ENCODE results near the gene FAM171A2.
"Not testable (repeated sequence)": the region's sequence is repeated elsewhere in the genome, so short reads cannot be mapped to it uniquely, and the experiment has no call there.

The FAM171A2 gene

GRCh38 chr17:44348988-44349364 lies 14.7 kb downstream of the FAM171A2 start:
- no peaks in the 10 kb centered on the region for H3K27me3 ChIP-seq (ENCODE audit: control insufficient read depth in 1 of 2, insufficient read depth in 2 of 2, low read length in 2 of 2)
- H3K9ac ChIP-seq (ENCODE audit: low read length), result no peak overlapping the region
- no peak overlapping the region for H3K4me3 ChIP-seq (ENCODE audit: low read depth in 1 of 2, low read length in 2 of 2)
- peaks cover 16% of the 10 kb centered on the region for H3K4me1 ChIP-seq (ENCODE audit: insufficient read depth, low read length)
- H3K27ac ChIP-seq (ENCODE audit: low read depth, low read length), result no peak overlapping the region
- H3K36me3 ChIP-seq (ENCODE audit: insufficient read depth, low read length), result peaks cover 28% of the 10 kb centered on the region
- no peaks in the 10 kb centered on the region for H3K9me3 ChIP-seq (ENCODE audit: low read length)

GRCh38 chr17:44348234-44348987 lies 15.2 kb downstream of the FAM171A2 start:
- Histone ChIP-seq H3K4me1 (ENCODE audit: insufficient read depth, low read length) (peaks cover 16% of the 10 kb centered on the region), H3K9me3 (ENCODE audit: low read length) (no peaks in the 10 kb centered on the region), H3K4me3 (ENCODE audit: low read depth in 1 of 2, low read length in 2 of 2) (no peak overlapping the region), H3K27ac (ENCODE audit: low read depth, low read length) (no peak overlapping the region), H3K9ac (ENCODE audit: low read length) (no peak overlapping the region), H3K27me3 (ENCODE audit: control insufficient read depth in 1 of 2, insufficient read depth in 2 of 2, low read length in 2 of 2) (no peaks in the 10 kb centered on the region), H3K36me3 (ENCODE audit: insufficient read depth, low read length) (peaks cover 28% of the 10 kb centered on the region)

- H3K27ac ChIP-seq (ENCODE audit: low read depth, low read length); H3K4me3 ChIP-seq (ENCODE audit: low read depth in 1 of 2, low read length in 2 of 2); H3K9me3 ChIP-seq (ENCODE audit: low read length); H3K27me3 ChIP-seq (ENCODE audit: control insufficient read depth in 1 of 2, insufficient read depth in 2 of 2, low read length in 2 of 2); H3K9ac ChIP-seq (ENCODE audit: low read length): not testable (repeated sequence)
- peaks cover 16% of the 10 kb centered on the region for H3K4me1 ChIP-seq (ENCODE audit: insufficient read depth, low read length)
- peaks cover 18% of the 10 kb centered on the region for H3K36me3 ChIP-seq (ENCODE audit: insufficient read depth, low read length)
These were observed 16.2 kb downstream of the FAM171A2 start for GRCh38 chr17:44347206-44348055.

- Histone ChIP-seq H3K27ac (ENCODE audit: low read depth, low read length) (peak overlapping the region; percentile 83), H3K9me3 (ENCODE audit: low read length) (no peaks in the 10 kb centered on the region), H3K9ac (ENCODE audit: low read length) (peak overlapping the region; percentile 76), H3K36me3 (ENCODE audit: insufficient read depth, low read length) (peaks cover 17% of the 10 kb centered on the region), H3K4me3 (ENCODE audit: low read depth in 1 of 2, low read length in 2 of 2) (peak overlapping the region; percentile 77 to 99), H3K4me1 (ENCODE audit: insufficient read depth, low read length) (peaks cover 16% of the 10 kb centered on the region), H3K27me3 (ENCODE audit: control insufficient read depth in 1 of 2, insufficient read depth in 2 of 2, low read length in 2 of 2) (no peaks in the 10 kb centered on the region)
These were observed 17.4 kb downstream of the FAM171A2 start for GRCh38 chr17:44346064-44346844.

- Histone ChIP-seq H3K36me3 (ENCODE audit: insufficient read depth, low read length) (peaks cover 10% of the 10 kb centered on the region), H3K4me1 (ENCODE audit: insufficient read depth, low read length) (peaks cover 16% of the 10 kb centered on the region), H3K4me3 (ENCODE audit: low read depth in 1 of 2, low read length in 2 of 2) (peak overlapping the region; percentile 77 to 99), H3K9me3 (ENCODE audit: low read length) (no peaks in the 10 kb centered on the region), H3K27ac (ENCODE audit: low read depth, low read length) (peak overlapping the region; percentile 83), H3K27me3 (ENCODE audit: control insufficient read depth in 1 of 2, insufficient read depth in 2 of 2, low read length in 2 of 2) (no peaks in the 10 kb centered on the region), H3K9ac (ENCODE audit: low read length) (peak overlapping the region; percentile 76)
These were observed 18.1 kb downstream of the FAM171A2 start for GRCh38 chr17:44345454-44346026.

- no peaks in the 10 kb centered on the region for H3K9me3 ChIP-seq (ENCODE audit: low read length)
- H3K27me3 ChIP-seq (ENCODE audit: control insufficient read depth in 1 of 2, insufficient read depth in 2 of 2, low read length in 2 of 2), result no peaks in the 10 kb centered on the region
- peak within 1 kb of the TSS; percentile 76 for H3K9ac ChIP-seq (ENCODE audit: low read length)
- peaks cover 7% of the 10 kb centered on the region for H3K36me3 ChIP-seq (ENCODE audit: insufficient read depth, low read length)
- peaks cover 16% of the 10 kb centered on the region for H3K4me1 ChIP-seq (ENCODE audit: insufficient read depth, low read length)
- H3K4me3 ChIP-seq (ENCODE audit: low read depth in 1 of 2, low read length in 2 of 2), result peak within 1 kb of the TSS; percentile 77 to 99
- H3K27ac ChIP-seq (ENCODE audit: low read depth, low read length), result peak within 1 kb of the TSS; percentile 83
These were observed 18.7 kb downstream of the FAM171A2 start, which contains the start of gene GRN for GRCh38 chr17:44344939-44345453. TSS of gene GRN (plus strand) at chr17:44345302. CDS start at chr17:44349165, 3,863 bp downstream.

GRCh38 chr17:44343510-44344209 lies 20.0 kb downstream of the FAM171A2 start:
- H3K4me1 ChIP-seq (ENCODE audit: insufficient read depth, low read length), result peaks cover 16% of the 10 kb centered on the region
- no peak overlapping the region for H3K27ac ChIP-seq (ENCODE audit: low read depth, low read length)

DNA sequence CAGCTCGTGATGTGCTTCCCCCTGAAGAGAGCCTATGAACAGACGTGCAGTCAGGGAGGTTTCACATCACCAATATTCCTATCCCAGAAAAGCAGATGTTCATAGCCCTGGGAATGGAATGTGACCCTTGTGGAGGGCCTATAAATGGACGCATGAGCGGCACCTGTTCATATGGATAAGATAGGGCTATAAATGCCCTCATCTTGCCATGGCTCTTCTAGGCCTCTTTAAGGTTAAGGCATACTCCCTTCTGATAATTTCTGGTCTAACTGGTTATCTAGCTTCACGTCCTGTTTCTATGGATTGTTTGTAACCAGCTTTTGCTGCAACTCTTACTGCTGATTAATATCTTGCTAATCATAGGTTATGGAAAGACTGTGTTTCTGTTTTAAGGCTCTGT lies 23.1 kb downstream of the FAM171A2 start:
- not testable (repeated sequence) for H3K36me3 ChIP-seq (ENCODE audit: insufficient read depth, low read length); H3K27me3 ChIP-seq (ENCODE audit: control insufficient read depth in 1 of 2, insufficient read depth in 2 of 2, low read length in 2 of 2); H3K4me1 ChIP-seq (ENCODE audit: insufficient read depth, low read length); H3K9ac ChIP-seq (ENCODE audit: low read length); H3K9me3 ChIP-seq (ENCODE audit: low read length); H3K27ac ChIP-seq (ENCODE audit: low read depth, low read length); H3K4me3 ChIP-seq (ENCODE audit: low read depth in 1 of 2, low read length in 2 of 2)

More at GRCh38 chr17:44343510-44344209, 20.0 kb downstream of the FAM171A2 start:
- Histone ChIP-seq H3K27me3 (ENCODE audit: control insufficient read depth in 1 of 2, insufficient read depth in 2 of 2, low read length in 2 of 2) (no peaks in the 10 kb centered on the region), H3K36me3 (ENCODE audit: insufficient read depth, low read length) (no peaks in the 10 kb centered on the region), H3K9me3 (ENCODE audit: low read length) (no peaks in the 10 kb centered on the region), H3K4me3 (ENCODE audit: low read depth in 1 of 2, low read length in 2 of 2) (no peak overlapping the region), H3K9ac (ENCODE audit: low read length) (no peak overlapping the region)

- H3K9me3 ChIP-seq (ENCODE audit: low read length), result no peaks in the 10 kb centered on the region
- H3K4me1 ChIP-seq (ENCODE audit: insufficient read depth, low read length), result no peaks in the 10 kb centered on the region
- H3K27ac ChIP-seq (ENCODE audit: low read depth, low read length), result no peak overlapping the region
- H3K9ac ChIP-seq (ENCODE audit: low read length), result no peak overlapping the region
- no peaks in the 10 kb centered on the region for H3K36me3 ChIP-seq (ENCODE audit: insufficient read depth, low read length)
- no peak overlapping the region for H3K4me3 ChIP-seq (ENCODE audit: low read depth in 1 of 2, low read length in 2 of 2)
- H3K27me3 ChIP-seq (ENCODE audit: control insufficient read depth in 1 of 2, insufficient read depth in 2 of 2, low read length in 2 of 2), result no peaks in the 10 kb centered on the region
These were observed 25.0 kb downstream of the FAM171A2 start for GRCh38 chr17:44338702-44339101.

DNA sequence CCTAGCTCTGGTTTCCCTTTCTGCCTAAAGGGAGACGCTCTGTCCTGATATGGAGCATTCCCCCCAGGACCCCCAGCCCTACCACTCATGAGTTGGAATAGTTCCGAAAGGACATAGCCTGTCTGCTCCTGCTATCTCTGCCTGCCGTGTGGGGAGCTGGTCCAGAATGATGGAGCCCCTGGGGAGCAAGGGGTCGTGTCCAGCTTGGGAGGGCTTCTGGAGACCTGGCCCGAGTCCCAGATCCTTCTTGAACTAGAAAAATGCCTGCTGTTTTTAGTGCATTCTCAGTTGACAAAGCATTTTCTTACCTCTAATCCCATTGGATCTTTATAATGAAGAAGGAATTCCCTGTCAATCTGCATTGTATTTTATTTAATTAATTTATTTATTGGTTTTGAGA lies 27.7 kb downstream of the FAM171A2 start:
- no peak overlapping the region for H3K27ac ChIP-seq (ENCODE audit: low read depth, low read length)

More for the DNA sequence above, 27.7 kb downstream of the FAM171A2 start:
- Histone ChIP-seq H3K4me3 (ENCODE audit: low read depth in 1 of 2, low read length in 2 of 2) (no peak overlapping the region), H3K9ac (ENCODE audit: low read length) (no peak overlapping the region), H3K9me3 (ENCODE audit: low read length) (no peaks in the 10 kb centered on the region), H3K27me3 (ENCODE audit: control insufficient read depth in 1 of 2, insufficient read depth in 2 of 2, low read length in 2 of 2) (no peaks in the 10 kb centered on the region), H3K36me3 (ENCODE audit: insufficient read depth, low read length) (no peaks in the 10 kb centered on the region), H3K4me1 (ENCODE audit: insufficient read depth, low read length) (peaks cover 4% of the 10 kb centered on the region)
